K562 treated with DMSO at 1 percent for 24 hours (cell line): ENCODE results near the gene SPRR3. TPM values are rescaled to one million over a fixed set of nuclear protein-coding genes. Genes with fewer than 3 reads are reported as not detected.

Experiments
- total RNA-seq: library from RNA; unstranded; fragments of 300-600 nt; gene quantifications from 2 replicates; pipeline ENCODE4 v1.2.3, GENCODE V29; 2022; ENCODE audit warnings: low read depth; ENCODE audit not compliant: insufficient read depth

The SPRR3 gene, protein sequence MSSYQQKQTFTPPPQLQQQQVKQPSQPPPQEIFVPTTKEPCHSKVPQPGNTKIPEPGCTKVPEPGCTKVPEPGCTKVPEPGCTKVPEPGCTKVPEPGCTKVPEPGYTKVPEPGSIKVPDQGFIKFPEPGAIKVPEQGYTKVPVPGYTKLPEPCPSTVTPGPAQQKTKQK
- not detected in 2 replicates for total RNA-seq

DNA sequence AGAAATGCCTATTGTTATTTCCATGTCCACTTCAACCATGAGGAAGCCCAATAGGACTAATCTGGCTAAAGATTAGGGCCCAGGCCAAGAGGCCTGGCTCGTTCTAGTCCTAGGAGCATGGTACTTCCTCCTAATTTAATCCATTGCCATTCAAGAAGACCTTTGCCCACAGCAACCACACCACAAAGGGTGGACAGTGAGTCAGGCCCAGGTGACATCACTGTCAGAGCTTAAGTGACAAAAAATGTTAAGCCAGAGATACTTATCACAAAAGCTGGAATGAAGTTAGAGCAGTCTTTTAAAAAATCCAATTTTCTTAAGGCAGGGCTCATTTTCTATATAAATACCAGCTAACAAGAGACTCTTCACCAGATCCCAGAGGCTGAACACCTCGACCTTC lies at the start of gene SPRR3:
SPRR3 (plus strand) TSS at position 368 of the 400 bp plus-strand sequence. CDS start 1,272 bp downstream, outside the sequence.

DNA sequence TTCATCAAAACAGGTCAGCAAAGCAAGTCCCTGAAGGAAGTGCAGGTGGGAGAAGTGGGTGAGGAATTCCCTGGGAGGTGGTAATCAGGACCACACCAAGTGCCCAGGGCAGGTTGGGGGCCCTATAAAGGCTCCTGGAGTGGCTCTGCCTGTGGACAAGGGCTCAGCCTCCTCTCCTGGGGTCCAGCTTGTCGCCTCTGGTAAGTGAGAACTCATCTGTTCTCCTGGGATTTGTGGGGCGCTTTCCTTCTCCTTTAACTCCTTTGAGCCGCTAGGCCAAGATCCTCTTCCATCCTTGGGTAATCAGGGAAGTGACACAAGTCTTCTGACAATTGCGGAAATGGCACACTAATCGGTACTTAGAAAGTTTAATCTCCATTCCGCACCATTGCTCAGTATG lies 31.1 kb upstream of the SPRR3 start, which contains the start of gene SPRR4:
SPRR4 (plus strand) TSS at position 154 of the 400 bp plus-strand sequence. CDS start 1,243 bp downstream, outside the sequence.

GRCh38 chr1:152983743-152984142 lies 17.8 kb upstream of the SPRR3 start, which contains the start of gene SPRR1A:
Gene SPRR1A (plus strand): TSS chr1:152984081. CDS start chr1:152985231, 1,150 bp downstream.

DNA sequence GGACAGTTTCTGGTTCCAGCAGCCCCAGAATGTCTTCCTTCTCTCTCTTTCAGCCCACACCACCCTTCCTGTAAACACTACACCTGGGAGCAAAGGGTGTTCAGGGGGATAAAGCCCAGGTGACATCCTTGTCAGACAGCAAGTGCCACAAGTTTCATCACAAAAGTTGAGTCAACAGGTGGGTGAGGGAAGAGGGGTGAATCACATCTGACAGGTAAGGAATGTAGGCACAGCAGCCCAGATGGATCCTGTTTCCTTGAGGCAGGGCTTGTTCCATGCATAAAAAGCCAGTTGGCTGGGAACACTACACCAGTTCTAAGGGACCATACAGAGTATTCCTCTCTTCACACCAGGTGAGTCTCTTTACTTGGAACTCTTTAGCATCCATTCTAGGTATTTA lies 29.3 kb downstream of the SPRR3 start, which contains the start of gene SPRR1B:
SPRR1B (plus strand) TSS at position 309 of the 400 bp plus-strand sequence. CDS start 1,143 bp downstream, outside the sequence.

DNA sequence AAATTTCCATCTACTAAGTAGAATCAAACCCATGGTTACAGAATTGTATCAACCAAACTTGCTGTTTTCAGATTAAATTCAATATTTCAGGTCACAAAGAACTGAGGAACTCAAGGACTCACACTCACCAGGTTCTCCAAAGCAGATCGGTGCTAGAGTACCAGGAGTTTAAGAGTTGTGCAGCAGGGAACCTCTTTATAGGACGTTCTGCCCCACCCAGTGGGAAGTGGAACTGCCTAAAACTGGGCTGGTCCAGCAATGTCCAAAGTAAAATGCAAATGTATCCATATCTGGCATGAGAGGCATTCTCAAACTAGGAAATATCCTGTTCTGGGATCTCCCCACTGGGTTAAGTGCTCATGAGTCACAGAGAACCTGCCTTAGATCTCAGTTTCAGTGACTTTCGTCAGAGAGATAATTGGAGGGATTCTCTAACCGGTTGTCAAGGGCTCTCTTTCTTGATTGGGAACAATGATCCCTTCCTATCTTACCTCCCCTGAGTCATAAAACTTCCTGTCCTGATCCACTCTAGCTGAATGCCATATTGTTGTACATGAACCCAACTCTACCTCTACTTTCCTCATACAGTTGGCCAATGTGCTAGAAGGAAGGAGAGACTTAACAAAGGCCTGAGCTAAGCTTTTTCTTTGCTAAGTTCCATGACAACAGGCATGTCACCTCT lies 39.5 kb downstream of the SPRR3 start, which contains the start of gene SPRR2D:
SPRR2D (minus strand) TSS at position 171 of the 682 bp plus-strand sequence. CDS start 774 bp downstream, outside the sequence.

Other genes with a start within 250 kb of the SPRR3 start
- not detected in 2 replicates for gene KPRP, start 243.7 kb upstream of the SPRR3 start, total RNA-seq
- gene LCE1F, start 226.6 kb upstream of the SPRR3 start, total RNA-seq: not detected in 2 replicates
- not detected in 2 replicates for gene LCE1E, start 215.5 kb upstream of the SPRR3 start, total RNA-seq
- not detected in 2 replicates for gene LCE1D, start 205.0 kb upstream of the SPRR3 start, total RNA-seq
- not detected in 2 replicates for gene LCE1C, start 195.1 kb upstream of the SPRR3 start, total RNA-seq
- gene LCE1B, start 189.8 kb upstream of the SPRR3 start, total RNA-seq: not detected in 2 replicates
- not detected in 2 replicates for gene LCE1A, start 174.3 kb upstream of the SPRR3 start, total RNA-seq
- gene LCE6A, start 158.9 kb upstream of the SPRR3 start, total RNA-seq: not detected in 2 replicates
- gene LCE7A, start 141.8 kb upstream of the SPRR3 start, total RNA-seq: not detected in 2 replicates
- not detected in 2 replicates for gene SMCP, start 123.4 kb upstream of the SPRR3 start, total RNA-seq
- not detected in 2 replicates for gene IVL, start 93.2 kb upstream of the SPRR3 start, total RNA-seq
- not detected in 2 replicates for gene SPRR5, start 54.5 kb upstream of the SPRR3 start, total RNA-seq
- not detected in 2 replicates for gene SPRR4, start 31.1 kb upstream of the SPRR3 start, total RNA-seq
- gene SPRR1A, start 17.7 kb upstream of the SPRR3 start, total RNA-seq: not detected in 2 replicates
- not detected in 2 replicates for gene SPRR1B, start 29.5 kb downstream of the SPRR3 start, total RNA-seq
- gene SPRR2D, start 39.4 kb downstream of the SPRR3 start, total RNA-seq: 13.6 and 13.7 TPM in 2 replicates
- not detected in 2 replicates for gene SPRR2A, start 55.8 kb downstream of the SPRR3 start, total RNA-seq
- gene SPRR2B, start 69.9 kb downstream of the SPRR3 start, total RNA-seq: not detected in 2 replicates
- gene SPRR2E, start 92.8 kb downstream of the SPRR3 start, total RNA-seq: not detected in 2 replicates
- not detected in 2 replicates for gene SPRR2F, start 111.8 kb downstream of the SPRR3 start, total RNA-seq
- not detected in 2 replicates for gene SPRR2G, start 149.1 kb downstream of the SPRR3 start, total RNA-seq
- gene LELP1, start 201.7 kb downstream of the SPRR3 start, total RNA-seq: not detected in 2 replicates
- 0.74 and 1.4 TPM in 2 replicates for gene PRR9, start 215.8 kb downstream of the SPRR3 start, total RNA-seq